ENCODE data around the gene ENO4. TPM values are rescaled to one million over a fixed set of nuclear protein-coding genes. Genes with fewer than 3 reads are reported as not detected.
A peak's percentile ranks its signal among the peaks of the same experiment; 100 is the strongest.

Gene ENO4
- total RNA-seq, result 0.35 and 0.50 TPM in 2 replicates

GRCh38 chr10:116849248-116850057, at the start of gene ENO4:
TSS of gene ENO4 (plus strand) at chr10:116849499. CDS start at chr10:116849567, 68 bp downstream.
- DNase-seq (ENCODE audit: low read depth), result peak; percentile 80

GRCh38 chr10:116800286-116800929, 48.9 kb upstream of the ENO4 start:
- no peak for DNase-seq (ENCODE audit: low read depth)

- no peak for DNase-seq (ENCODE audit: low read depth)
Observed at GRCh38 chr10:116801658-116802057, 47.6 kb upstream of the ENO4 start.

GRCh38 chr10:116802474-116802873, 46.8 kb upstream of the ENO4 start:
- DNase-seq (ENCODE audit: low read depth), result no peak

- DNase-seq (ENCODE audit: low read depth), result no peak
Observed at GRCh38 chr10:116802876-116803275, 46.4 kb upstream of the ENO4 start.

GRCh38 chr10:116803451-116804249, 45.6 kb upstream of the ENO4 start:
- DNase-seq (ENCODE audit: low read depth), result no peak

- DNase-seq (ENCODE audit: low read depth), result no peak
Observed at GRCh38 chr10:116808706-116809105, 40.6 kb upstream of the ENO4 start.

- DNase-seq (ENCODE audit: low read depth), result no peak
Observed at GRCh38 chr10:116809483-116810119, 39.7 kb upstream of the ENO4 start.

- DNase-seq (ENCODE audit: low read depth), result no peak
Observed at GRCh38 chr10:116810120-116810500, 39.2 kb upstream of the ENO4 start.

GRCh38 chr10:116810895-116811294, 38.4 kb upstream of the ENO4 start:
- DNase-seq (ENCODE audit: low read depth), result no peak

- DNase-seq (ENCODE audit: low read depth), result no peak
Observed at GRCh38 chr10:116811691-116812090, 37.6 kb upstream of the ENO4 start.

GRCh38 chr10:116815641-116816415, 33.5 kb upstream of the ENO4 start:
- peak; percentile 16 for DNase-seq (ENCODE audit: low read depth)

- no peak for DNase-seq (ENCODE audit: low read depth)
Observed at GRCh38 chr10:116817178-116817577, 32.1 kb upstream of the ENO4 start.

- DNase-seq (ENCODE audit: low read depth), result no peak
Observed at GRCh38 chr10:116817780-116818343, 31.4 kb upstream of the ENO4 start.

GRCh38 chr10:116819999-116820677, 29.2 kb upstream of the ENO4 start:
- no peak for DNase-seq (ENCODE audit: low read depth)

GRCh38 chr10:116825901-116826300, 23.4 kb upstream of the ENO4 start:
- no peak for DNase-seq (ENCODE audit: low read depth)

- DNase-seq (ENCODE audit: low read depth), result peak; percentile 77
Observed at GRCh38 chr10:116826803-116827202, 22.5 kb upstream of the ENO4 start.

GRCh38 chr10:116827214-116827671, 22.1 kb upstream of the ENO4 start:
- no peak for DNase-seq (ENCODE audit: low read depth)

- DNase-seq (ENCODE audit: low read depth), result no peak
Observed at GRCh38 chr10:116828116-116828515, 21.2 kb upstream of the ENO4 start.

- DNase-seq (ENCODE audit: low read depth), result no peak
Observed at GRCh38 chr10:116829711-116830110, 19.6 kb upstream of the ENO4 start.
